H54 (cell line): Measurements from ENCODE around the gene SLIT3.

ENCODE experiments used
- DNase-seq: peaks from one replicate; pipeline ENCODE4 v3.0.0; 2011; ENCODE audit warnings: low spot score, mixed read lengths; ENCODE audit not compliant: insufficient read length
- FAIRE-seq: peaks from 3 replicates; lab custom pipeline; 2011; peaks lifted over from hg19 to GRCh38; lab: Jason Lieb, UNC
- POLR2A ChIP-seq: IDR thresholded peaks from 2 replicates; pipeline ENCODE4 v1.6.1; 2011; ENCODE audit warnings: low read depth, mild to moderate bottlenecking, low read length

The SLIT3 gene

GRCh38 chr5:169094586-169095409, 206.1 kb downstream of the SLIT3 start:
- DNase-seq (peak; percentile 80), FAIRE-seq (no peak)
- TF ChIP-seq POLR2A, result no peak

GRCh38 chr5:169091396-169091980, 209.5 kb downstream of the SLIT3 start:
- no peak for TF ChIP-seq POLR2A
- FAIRE-seq (no peak), DNase-seq (no peak)

DNA sequence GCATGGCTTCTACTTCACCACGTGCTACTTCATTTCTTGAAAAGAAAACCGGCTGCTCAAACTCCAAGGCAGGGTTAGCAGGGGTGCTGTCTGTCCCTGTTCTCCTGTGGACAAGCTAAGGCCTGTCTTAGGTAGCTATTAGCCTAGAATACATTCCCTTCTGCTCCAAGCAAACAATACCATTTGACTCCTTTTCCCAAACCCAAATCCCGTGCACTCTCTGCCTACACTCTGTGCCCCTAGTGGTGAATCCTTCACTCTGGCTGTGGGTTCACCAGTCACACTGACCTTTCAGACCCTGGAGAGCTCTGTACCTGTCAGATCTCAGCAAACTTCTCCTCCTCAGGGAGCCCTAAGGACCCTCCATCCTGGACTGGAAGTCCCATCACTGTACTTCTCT, 211.6 kb downstream of the SLIT3 start:
- TF ChIP-seq POLR2A, result no peak
- FAIRE-seq (no peak), DNase-seq (no peak)

DNA sequence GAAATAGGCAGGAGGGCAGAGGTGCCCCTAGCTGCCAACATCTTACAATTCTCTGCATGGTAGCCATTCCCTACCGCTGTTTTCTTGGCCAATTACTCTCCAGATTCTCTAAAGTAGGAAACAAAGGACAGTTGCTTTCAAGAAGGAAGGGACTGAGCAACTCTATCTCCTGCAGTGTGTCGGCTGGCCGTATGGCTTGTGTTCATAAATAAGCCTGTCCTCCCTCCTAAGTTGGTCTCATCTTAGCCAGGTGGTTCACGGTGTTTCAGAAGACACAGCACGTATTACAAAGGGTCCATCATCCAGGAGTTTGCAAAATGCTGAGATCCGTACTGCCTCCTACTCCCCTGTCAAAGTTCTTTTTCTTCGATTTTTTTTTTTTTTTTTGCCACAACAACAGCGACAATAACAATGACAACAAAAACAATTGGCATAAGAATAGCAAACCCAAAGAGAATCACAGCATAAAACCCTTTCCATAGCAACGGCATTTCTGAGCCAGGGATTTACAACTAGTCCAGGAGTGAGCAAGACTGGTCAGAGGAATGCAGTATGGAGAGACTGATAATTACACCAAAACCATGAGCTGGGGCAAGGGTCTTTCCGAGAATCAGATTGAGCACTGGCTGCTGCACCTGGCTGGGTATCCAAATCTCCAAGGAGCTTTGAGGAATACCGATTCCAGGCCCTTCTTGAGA, 212.8 kb downstream of the SLIT3 start:
- no peak for TF ChIP-seq POLR2A
- no peak for FAIRE-seq
- no peak for DNase-seq

GRCh38 chr5:169085636-169086035, 215.3 kb downstream of the SLIT3 start:
- no peak for TF ChIP-seq POLR2A
- no peak for DNase-seq
- FAIRE-seq, result no peak

- TF ChIP-seq POLR2A, result no peak
- no peak for FAIRE-seq
- DNase-seq, result no peak
Measured at GRCh38 chr5:169085212-169085611, 215.7 kb downstream of the SLIT3 start.

DNA sequence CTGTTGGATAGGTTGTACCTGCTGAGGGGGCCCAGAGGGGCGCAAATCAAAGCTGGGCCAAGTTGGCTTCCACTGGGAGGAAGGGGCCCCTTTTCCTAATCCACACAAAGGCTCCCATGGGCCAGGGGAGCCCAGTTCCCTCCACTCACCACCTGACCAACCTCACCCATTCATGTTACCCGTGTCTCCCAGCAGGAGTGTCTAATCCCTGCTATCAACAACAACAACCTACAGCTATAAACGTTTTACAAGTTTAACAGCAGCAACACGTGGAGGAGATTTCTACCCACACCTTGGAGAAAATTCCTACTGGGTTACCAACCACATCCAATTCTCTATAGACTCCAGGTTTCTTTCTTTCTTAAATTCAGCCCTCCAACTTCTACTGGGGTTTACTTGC, 216.2 kb downstream of the SLIT3 start:
- TF ChIP-seq POLR2A, result no peak

GRCh38 chr5:169083394-169084018, 217.4 kb downstream of the SLIT3 start:
- DNase-seq, result no peak
- no peak for TF ChIP-seq POLR2A
- no peak for FAIRE-seq

More for the DNA sequence above, 216.2 kb downstream of the SLIT3 start:
- FAIRE-seq (no peak), DNase-seq (no peak)

DNA sequence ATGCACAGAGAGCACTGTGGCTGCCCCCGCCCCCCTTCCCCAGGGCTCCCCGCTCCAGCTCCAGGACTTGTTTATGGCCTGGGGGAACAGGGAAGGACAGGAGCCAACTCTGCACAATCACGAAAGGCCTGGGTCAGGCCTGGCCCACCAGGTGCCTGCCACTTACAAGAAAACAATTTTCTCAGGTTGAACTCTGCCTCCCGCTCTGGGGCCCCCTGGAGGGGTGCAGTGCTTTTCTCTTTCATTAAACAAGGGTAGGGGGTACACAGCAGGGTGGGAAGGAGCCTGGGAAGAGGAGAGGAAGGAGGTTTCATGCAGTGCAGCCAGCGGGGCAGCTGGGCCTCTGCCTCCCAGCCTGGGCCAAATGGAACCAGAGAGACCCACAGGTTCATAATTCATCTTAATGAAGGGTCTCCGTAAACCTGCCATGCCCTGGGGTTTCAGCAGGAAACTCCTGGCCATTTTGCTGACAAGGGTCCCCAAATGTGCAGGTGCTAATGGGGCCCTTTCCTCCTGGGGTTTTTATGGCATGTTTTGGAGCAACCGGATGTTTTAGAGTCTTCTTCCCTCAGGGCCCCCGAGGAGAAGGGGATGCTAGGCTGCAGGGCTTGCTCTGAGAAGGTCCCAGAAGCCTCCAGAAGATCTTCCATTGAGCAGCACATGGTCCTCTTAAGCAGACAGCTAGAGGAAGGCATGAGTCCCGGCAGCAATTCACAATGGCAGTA, 219.8 kb downstream of the SLIT3 start:
- no peak for TF ChIP-seq POLR2A
- no peak for DNase-seq
- FAIRE-seq, result no peak

DNA sequence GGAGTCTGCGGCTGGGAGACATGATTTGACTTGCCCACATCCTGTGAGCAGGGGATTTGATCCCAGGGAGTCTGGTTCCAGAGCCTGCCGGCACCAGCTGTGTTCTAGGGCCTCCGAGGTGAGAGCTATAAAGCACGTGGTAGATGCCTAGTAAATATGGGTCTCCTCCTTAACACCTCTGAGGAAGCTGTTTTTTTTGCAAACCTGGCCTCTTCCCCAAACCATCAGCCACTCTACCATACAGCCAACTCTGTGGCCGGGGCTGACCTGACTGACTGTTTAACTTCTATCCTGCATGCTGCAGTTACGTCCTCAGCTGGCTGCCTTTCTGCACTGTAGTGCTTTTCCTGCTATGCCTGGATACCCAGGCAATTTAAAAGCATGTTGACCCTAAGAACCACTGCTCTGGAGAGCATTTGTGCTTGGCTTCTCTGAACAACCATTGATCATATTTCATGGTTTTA, 220.5 kb downstream of the SLIT3 start:
- FAIRE-seq, result no peak
- TF ChIP-seq POLR2A, result no peak
- no peak for DNase-seq

- FAIRE-seq (no peak), DNase-seq (no peak)
- TF ChIP-seq POLR2A, result no peak
Measured at GRCh38 chr5:169079697-169080096, 221.2 kb downstream of the SLIT3 start.

GRCh38 chr5:169074839-169075238, 226.1 kb downstream of the SLIT3 start:
- TF ChIP-seq POLR2A, result no peak
- no peak for DNase-seq
- no peak for FAIRE-seq

- FAIRE-seq (no peak), DNase-seq (no peak)
- TF ChIP-seq POLR2A, result no peak
Measured at GRCh38 chr5:169072233-169072632, 228.7 kb downstream of the SLIT3 start.
